HCT116 (cell line): ENCODE results near the gene CD93. TPM values are rescaled to one million over a fixed set of nuclear protein-coding genes. Genes with fewer than 3 reads are reported as not detected.

Experiments
- ATAC-seq: fragments of 200-7000 bp; cut with Tn5 transposase; 2 replicates; pipeline ENCODE4 v1.9.1; 2020; ENCODE audit warnings: mild to moderate bottlenecking, moderate library complexity
- BruUV-seq: library from RNA; stranded (reverse); fragments of 400-500 nt; replicated peaks from 2 replicates; lab custom pipeline; 2021; lab: Mats Ljungman, UMichigan
- CTCF ChIA-PET: fragments of 300-600 bp; sonication (Branson Sonifier 250); formaldehyde crosslinking; loops from one replicate; lab custom pipeline; 2021; ENCODE audit warnings: antibody characterized with exemption; lab: Charles Lee
- POLR2A ChIA-PET: fragments of 300-600, 350-600 bp; sonication (Branson Sonifier 250); formaldehyde crosslinking; loops from one replicate; lab custom pipeline; 2021; ENCODE audit warnings: antibody characterized with exemption; lab: Charles Lee
- RAD21 ChIA-PET, 2 experiments: fragments of 300-600 bp; sonication (Branson Sonifier 250); formaldehyde crosslinking; loops; one replicate each; lab custom pipeline; 2023; ENCODE audit warnings: low total read pairs in 2 of 2; ENCODE audit not compliant: uncharacterized antibody in 2 of 2, unreplicated experiment in 2 of 2, low non-redundant PET in 1 of 2; lab: Charles Lee
- DNase-seq: peaks from one replicate; pipeline ENCODE4 v3.0.0-alpha.2; 2010; ENCODE audit warnings: low read depth, low spot score
- H2AFZ ChIP-seq: fragments of 200-600 bp; shearing (Covaris generic), sonication (generic); 2 replicates; pipeline ENCODE4 v1.6.1; 2017; ENCODE audit warnings: low read depth, mixed run types, mixed read lengths, antibody characterized with exemption, low read length; ENCODE audit not compliant: poor library complexity, severe bottlenecking
- H3K27ac ChIP-seq: 2 replicates; pipeline ENCODE4 v1.5.1; 2012; ENCODE audit warnings: low read depth, low read length
- H3K27me3 ChIP-seq: fragments of 200-600 bp; sonication (generic); 2 replicates; pipeline ENCODE4 v1.6.1; 2016; ENCODE audit warnings: mixed run types, low read length, mixed read lengths; ENCODE audit not compliant: insufficient read depth
- H3K36me3 ChIP-seq, 2 experiments: fragments of 200-500 bp in 1 of 2; fragments of 200-600 bp in 1 of 2; sonication (Bioruptor generic) in 1 of 2; sonication (generic) in 1 of 2; 2 replicates each; pipeline versions ENCODE4 v1.5.1 to v1.6.1; 2014 to 2016; ENCODE audit warnings: low read length in 2 of 2, inconsistent platforms in 1 of 2, mixed read lengths in 1 of 2, mixed run types in 1 of 2; ENCODE audit not compliant: insufficient read depth in 2 of 2, control insufficient read depth in 1 of 2
- H3K4me1 ChIP-seq, 2 experiments: fragments of 200-600 bp in 1 of 2; sonication (generic) in 1 of 2; 2 replicates each; pipeline versions ENCODE4 v1.5.1 to v1.6.1; 2012 to 2017; ENCODE audit warnings: low read length in 2 of 2, inconsistent platforms in 1 of 2, mild to moderate bottlenecking in 1 of 2, mixed read lengths in 1 of 2, mixed run types in 1 of 2, moderate library complexity in 1 of 2; ENCODE audit not compliant: insufficient read depth in 2 of 2, control insufficient read depth in 1 of 2
- H3K4me2 ChIP-seq: fragments of 200-600 bp; sonication (generic); 2 replicates; pipeline ENCODE4 v1.6.1; 2017; ENCODE audit warnings: mixed run types, low read length, mixed read lengths
- H3K4me3 ChIP-seq, 2 experiments: fragments of 200-600 bp in 1 of 2; sonication (generic) in 1 of 2; replicated peaks in 1 of 2; 2 replicates each; pipeline ENCODE4 v1.5.1; 2011 to 2016; ENCODE audit warnings: low read length in 2 of 2, control low read depth in 1 of 2, low read depth in 1 of 2, mild to moderate bottlenecking in 1 of 2, mixed read lengths in 1 of 2, mixed run types in 1 of 2
- H3K79me2 ChIP-seq: fragments of 200-600 bp; sonication (generic); 2 replicates; pipeline ENCODE4 v1.6.1; 2017; ENCODE audit warnings: mild to moderate bottlenecking, mixed run types, low read length, moderate library complexity, mixed read lengths; ENCODE audit not compliant: insufficient read depth
- H3K9ac ChIP-seq: fragments of 200-600 bp; sonication (generic); 2 replicates; pipeline ENCODE4 v1.6.1; 2016; ENCODE audit warnings: low read length, mixed read lengths
- H3K9me2 ChIP-seq: fragments of 200-600 bp; sonication (generic), shearing (Covaris generic); 2 replicates; pipeline ENCODE4 v1.6.1; 2017; ENCODE audit warnings: mixed run types, mild to moderate bottlenecking, moderate library complexity; ENCODE audit not compliant: insufficient read depth
- H3K9me3 ChIP-seq, 2 experiments: fragments of 200-500 bp in 1 of 2; fragments of 200-600 bp in 1 of 2; sonication (Bioruptor generic) in 1 of 2; sonication (generic) in 1 of 2; 2 replicates each; pipeline ENCODE4 v1.6.1; 2014 to 2017; ENCODE audit warnings: low read length in 2 of 2, mixed read lengths in 2 of 2, inconsistent platforms in 1 of 2, low read depth in 1 of 2, mild to moderate bottlenecking in 1 of 2, mixed run types in 1 of 2, moderate library complexity in 1 of 2; ENCODE audit not compliant: control insufficient read depth in 1 of 2, insufficient read depth in 1 of 2
- H4K20me1 ChIP-seq: fragments of 200-600 bp; sonication (generic), shearing (Covaris generic); 2 replicates; pipeline ENCODE4 v1.6.1; 2017; ENCODE audit warnings: mixed run types, mild to moderate bottlenecking, moderate library complexity; ENCODE audit not compliant: insufficient read depth
- CBX3 ChIP-seq: IDR thresholded peaks from 2 replicates; pipeline ENCODE4 v1.6.1; 2012; ENCODE audit warnings: low read depth
- EGR1 ChIP-seq: IDR thresholded peaks from 2 replicates; pipeline ENCODE4 v1.6.1; 2012; ENCODE audit warnings: low read depth
- ELF1 ChIP-seq: IDR thresholded peaks from 2 replicates; pipeline ENCODE4 v1.6.1; 2012; ENCODE audit warnings: low read depth, borderline replicate concordance
- EZH2 ChIP-seq: fragments of 200-600 bp; sonication (generic); IDR thresholded peaks from 2 replicates; pipeline ENCODE4 v1.6.1; 2017; ENCODE audit warnings: antibody characterized with exemption, mixed run types
- EZH2phosphoT487 ChIP-seq: fragments of 200-600 bp; IDR thresholded peaks from 2 replicates; pipeline ENCODE4 v1.6.1; 2018; ENCODE audit warnings: antibody characterized with exemption, borderline replicate concordance
- FOSL1 ChIP-seq: IDR thresholded peaks from 2 replicates; pipeline ENCODE4 v1.6.1; 2012; ENCODE audit warnings: low read depth
- JUND ChIP-seq: IDR thresholded peaks from 2 replicates; pipeline ENCODE4 v1.6.1; 2012
- POLR2AphosphoS5 ChIP-seq: IDR thresholded peaks from 2 replicates; pipeline ENCODE4 v1.6.1; 2011; ENCODE audit warnings: mild to moderate bottlenecking, low read depth, low read length, moderate library complexity
- RAD21 ChIP-seq: IDR thresholded peaks from 2 replicates; pipeline ENCODE4 v1.6.1; 2012; ENCODE audit warnings: low read depth, mild to moderate bottlenecking
- SIN3A ChIP-seq: IDR thresholded peaks from 2 replicates; pipeline ENCODE4 v1.6.1; 2012; ENCODE audit warnings: low read depth
- SP1 ChIP-seq: IDR thresholded peaks from 2 replicates; pipeline ENCODE4 v1.6.1; 2012; ENCODE audit warnings: low read depth
- SRF ChIP-seq: IDR thresholded peaks from 2 replicates; pipeline ENCODE4 v1.6.1; 2012; ENCODE audit warnings: low read depth
- YY1 ChIP-seq: IDR thresholded peaks from 2 replicates; pipeline ENCODE4 v1.6.1; 2011; ENCODE audit warnings: low read length, low read depth, moderate library complexity, mild to moderate bottlenecking; ENCODE audit not compliant: insufficient replicate concordance; ENCODE audit errors: extremely low read depth
- ZFX ChIP-seq: fragments of 450-650 bp; IDR thresholded peaks from 2 replicates; pipeline ENCODE4 v1.6.1; 2017
- intact Hi-C: fragments of 100-400 bp; cut with micrococcal nuclease; formaldehyde crosslinking; loops from 2 replicates; pipeline ENCODE4 v1.10.0; 2022
- total RNA-seq: library from RNA; stranded (reverse); gene quantifications from one replicate; pipeline ENCODE4 v1.2.1, GENCODE V29; 2021; ENCODE audit not compliant: unreplicated experiment
- TF ChIP-seq, protein P1 (sequence below): IDR thresholded peaks from 2 replicates; pipeline ENCODE4 v1.6.1; 2012
- TF ChIP-seq, protein P2 (sequence below): IDR thresholded peaks from 2 replicates; pipeline ENCODE4 v1.6.1; 2012
- TF ChIP-seq, protein P3 (sequence below): IDR thresholded peaks from 2 replicates; pipeline ENCODE4 v1.6.1; 2011; ENCODE audit warnings: mild to moderate bottlenecking, low read length, moderate library complexity; ENCODE audit not compliant: insufficient replicate concordance; ENCODE audit errors: extremely low read depth

CD93 gene
- total RNA-seq, 1 experiment from 2014 or later, result 0.07 TPM

DNA sequence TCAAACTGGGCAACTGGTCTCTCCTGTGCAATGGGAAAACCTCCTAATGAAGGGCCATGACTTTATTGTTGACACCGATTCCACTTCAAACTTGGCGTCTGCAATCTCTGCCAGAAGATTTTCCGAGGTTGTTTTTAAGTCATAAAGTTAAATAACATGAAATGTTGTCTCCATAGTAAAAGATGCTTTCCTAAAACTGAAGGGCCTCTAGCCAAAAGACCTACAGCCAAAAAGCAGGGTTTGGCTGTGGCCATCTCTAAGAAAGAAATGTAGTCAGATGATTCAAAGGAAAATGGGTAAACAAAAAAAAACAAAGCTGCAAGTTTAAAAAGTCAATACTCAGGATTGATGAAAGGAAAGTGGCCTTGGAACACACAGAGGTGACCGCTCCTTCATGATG, 14.1 kb downstream of the CD93 start:
- BruUV-seq, result no TSS peak
- RAD21 ChIA-PET, result no interaction called here

DNA sequence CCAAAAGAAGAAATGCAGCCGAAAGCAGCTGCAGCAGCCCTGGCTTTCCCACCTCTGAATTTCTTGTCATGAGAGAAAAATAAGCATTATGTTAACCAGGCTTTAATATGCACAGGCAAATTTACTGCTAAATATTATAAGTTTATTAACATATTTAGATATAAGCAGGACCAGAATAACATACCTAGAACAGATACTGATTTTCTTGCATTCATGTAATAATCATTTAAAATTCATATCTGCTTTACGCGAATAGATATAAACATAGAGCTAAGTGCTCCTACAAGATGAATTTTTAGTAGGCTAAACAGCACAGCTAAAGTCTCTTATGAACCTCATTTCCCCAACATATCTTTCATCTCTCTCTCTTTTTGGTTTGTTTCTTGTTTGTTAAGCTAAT, 14.7 kb downstream of the CD93 start:
- DNase-seq, result no peak
- intact Hi-C loops, result no loop called here
- H4K20me1 ChIP-seq, result no peaks in the 10 kb centered on the region
- no peaks in the 10 kb centered on the region for H3K9me3 ChIP-seq
- ChIA-PET RAD21 (no interaction called here), CTCF (no interaction called here), POLR2A (no interaction called here)
- no peak overlapping the region for H3K27ac ChIP-seq
- H3K27me3 ChIP-seq, result no peaks in the 10 kb centered on the region
- no peaks in the 10 kb centered on the region for H3K79me2 ChIP-seq
- H3K4me2 ChIP-seq, result no peak overlapping the region
- no peaks in the 10 kb centered on the region for H3K36me3 ChIP-seq
- no TSS peak for BruUV-seq
- H2AFZ ChIP-seq, result no peak overlapping the region
- H3K4me1 ChIP-seq, result no peaks in the 10 kb centered on the region
- no peak overlapping the region for H3K4me3 ChIP-seq
- H3K9ac ChIP-seq, result no peak overlapping the region
- no peaks in the 10 kb centered on the region for H3K9me2 ChIP-seq
- ATAC-seq, result no peak
- TF ChIP-seq ELF1, result no peak
- TF ChIP-seq ZFX, result no peak
- TF ChIP-seq EZH2, result no peak
- TF ChIP-seq CBX3, result no peak
- TF ChIP-seq, protein P1, sequence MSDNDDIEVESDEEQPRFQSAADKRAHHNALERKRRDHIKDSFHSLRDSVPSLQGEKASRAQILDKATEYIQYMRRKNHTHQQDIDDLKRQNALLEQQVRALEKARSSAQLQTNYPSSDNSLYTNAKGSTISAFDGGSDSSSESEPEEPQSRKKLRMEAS, result no peak
- TF ChIP-seq EZH2phosphoT487, result no peak
- TF ChIP-seq, protein P2, sequence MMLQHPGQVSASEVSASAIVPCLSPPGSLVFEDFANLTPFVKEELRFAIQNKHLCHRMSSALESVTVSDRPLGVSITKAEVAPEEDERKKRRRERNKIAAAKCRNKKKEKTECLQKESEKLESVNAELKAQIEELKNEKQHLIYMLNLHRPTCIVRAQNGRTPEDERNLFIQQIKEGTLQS, result no peak
- no peak for TF ChIP-seq POLR2AphosphoS5
- no peak for TF ChIP-seq FOSL1
- no peak for TF ChIP-seq RAD21
- TF ChIP-seq SIN3A, result no peak
- TF ChIP-seq, protein P3, sequence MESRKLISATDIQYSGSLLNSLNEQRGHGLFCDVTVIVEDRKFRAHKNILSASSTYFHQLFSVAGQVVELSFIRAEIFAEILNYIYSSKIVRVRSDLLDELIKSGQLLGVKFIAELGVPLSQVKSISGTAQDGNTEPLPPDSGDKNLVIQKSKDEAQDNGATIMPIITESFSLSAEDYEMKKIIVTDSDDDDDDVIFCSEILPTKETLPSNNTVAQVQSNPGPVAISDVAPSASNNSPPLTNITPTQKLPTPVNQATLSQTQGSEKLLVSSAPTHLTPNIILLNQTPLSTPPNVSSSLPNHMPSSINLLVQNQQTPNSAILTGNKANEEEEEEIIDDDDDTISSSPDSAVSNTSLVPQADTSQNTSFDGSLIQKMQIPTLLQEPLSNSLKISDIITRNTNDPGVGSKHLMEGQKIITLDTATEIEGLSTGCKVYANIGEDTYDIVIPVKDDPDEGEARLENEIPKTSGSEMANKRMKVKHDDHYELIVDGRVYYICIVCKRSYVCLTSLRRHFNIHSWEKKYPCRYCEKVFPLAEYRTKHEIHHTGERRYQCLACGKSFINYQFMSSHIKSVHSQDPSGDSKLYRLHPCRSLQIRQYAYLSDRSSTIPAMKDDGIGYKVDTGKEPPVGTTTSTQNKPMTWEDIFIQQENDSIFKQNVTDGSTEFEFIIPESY, result no peak
- TF ChIP-seq JUND, result no peak
- TF ChIP-seq EGR1, result no peak
- TF ChIP-seq SP1, result no peak
- TF ChIP-seq YY1, result no peak

More for the DNA sequence above, 14.1 kb downstream of the CD93 start:
- Histone ChIP-seq H3K79me2 (no peaks in the 10 kb centered on the region), H3K36me3 (no peaks in the 10 kb centered on the region), H3K4me2 (no peak overlapping the region), H3K9me2 (no peaks in the 10 kb centered on the region), H3K4me3 (no peak overlapping the region), H4K20me1 (no peaks in the 10 kb centered on the region), H3K9me3 (no peaks in the 10 kb centered on the region), H3K27ac (no peak overlapping the region), H2AFZ (no peak overlapping the region), H3K9ac (no peak overlapping the region), H3K27me3 (no peaks in the 10 kb centered on the region; the same call in 1 of the 2 replicates), H3K4me1 (no peaks in the 10 kb centered on the region)
- intact Hi-C loops, result no loop called here
- ATAC-seq, result no peak
- TF ChIP-seq ZFX, result no peak
- TF ChIP-seq EZH2phosphoT487, result no peak
- no peak for TF ChIP-seq SRF
- TF ChIP-seq, protein P1, result no peak
- CTCF ChIA-PET, result no interaction called here
- POLR2A ChIA-PET, result no interaction called here
- DNase-seq, result no peak
